HT-29 (cell line): Measurements from ENCODE around the gene RIMS1. TPM values are rescaled to one million over a fixed set of nuclear protein-coding genes. Genes with fewer than 3 reads are reported as not detected.
"Not testable (repeated sequence)": the region's sequence is repeated elsewhere in the genome, so short reads cannot be mapped to it uniquely, and the experiment has no call there.

Source experiments
- DNase-seq: peaks from one replicate; pipeline ENCODE4 v3.0.0-alpha.2; 2015; ENCODE audit warnings: low spot score
- total RNA-seq: library from RNA; depleted of rRNA; stranded (reverse); fragments of >200 nt; shearing (Covaris generic); gene quantifications from 2 replicates; pipeline ENCODE4 v1.2.3, GENCODE V29; 2014

The RIMS1 gene
- total RNA-seq, 1 experiment from 2014 or later, result not detected

- no peak for DNase-seq
Observed at GRCh38 chr6:72324591-72324990, 438.2 kb downstream of the RIMS1 start.

- DNase-seq, result no peak
Observed at GRCh38 chr6:72328775-72329174, 442.4 kb downstream of the RIMS1 start.

GRCh38 chr6:72335203-72335602, 448.9 kb downstream of the RIMS1 start:
- not testable (repeated sequence) for DNase-seq

- no peak for DNase-seq
Observed at GRCh38 chr6:72348926-72349325, 462.6 kb downstream of the RIMS1 start.

- no peak for DNase-seq
Observed at GRCh38 chr6:72350296-72350881, 464.0 kb downstream of the RIMS1 start.

- DNase-seq, result no peak
Observed at GRCh38 chr6:72363844-72364740, 477.7 kb downstream of the RIMS1 start.

- no peak for DNase-seq
Observed at GRCh38 chr6:72365773-72366172, 479.4 kb downstream of the RIMS1 start.

- DNase-seq, result no peak
Observed at GRCh38 chr6:72367439-72367838, 481.1 kb downstream of the RIMS1 start.

GRCh38 chr6:72371473-72371872, 485.1 kb downstream of the RIMS1 start:
- no peak for DNase-seq

GRCh38 chr6:72374172-72374571, 487.8 kb downstream of the RIMS1 start:
- no peak for DNase-seq

GRCh38 chr6:72374857-72375256, 488.5 kb downstream of the RIMS1 start:
- no peak for DNase-seq

- no peak for DNase-seq
Observed at GRCh38 chr6:72376736-72377135, 490.4 kb downstream of the RIMS1 start.

- DNase-seq, result no peak
Observed at GRCh38 chr6:72381076-72381475, 494.7 kb downstream of the RIMS1 start.

GRCh38 chr6:72382602-72383529, 496.5 kb downstream of the RIMS1 start:
- DNase-seq, result no peak

- DNase-seq, result no peak
Observed at GRCh38 chr6:72386324-72386723, 500.0 kb downstream of the RIMS1 start.

- DNase-seq, result no peak
Observed at GRCh38 chr6:72389698-72390097, 503.3 kb downstream of the RIMS1 start.

- DNase-seq, result no peak
Observed at GRCh38 chr6:72390548-72390947, 504.2 kb downstream of the RIMS1 start.

GRCh38 chr6:72401865-72402264, 515.5 kb downstream of the RIMS1 start:
- DNase-seq, result no peak

GRCh38 chr6:72403413-72403812, 517.1 kb downstream of the RIMS1 start:
- no peak for DNase-seq

- no peak for DNase-seq
Observed at GRCh38 chr6:72406517-72406916, 520.2 kb downstream of the RIMS1 start.

GRCh38 chr6:72410769-72411168, 524.4 kb downstream of the RIMS1 start:
- DNase-seq, result no peak
